ENCODE measurements around the gene ADAMTSL2. TPM values are rescaled to one million over a fixed set of nuclear protein-coding genes. Genes with fewer than 3 reads are reported as not detected.

Gene ADAMTSL2
- total RNA-seq, 2 experiments from 2014 or later: 0.11 to 0.25 TPM

- Mint-ChIP-seq H3K9me3 (no peaks in the 10 kb centered on the region), H3K36me3 (ENCODE audit: low read depth) (no peaks in the 10 kb centered on the region), H3K27me3 (peaks cover 32% of the 10 kb centered on the region), H3K4me1 (ENCODE audit: low read depth) (peaks cover 8% of the 10 kb centered on the region), H3K27ac (no peak overlapping the region), H3K4me3 (no peak overlapping the region)
- TF ChIP-seq CTCF (IDR thresholded peaks at IDR 0.05): no peak
- POLR2A ChIA-PET: no interaction called here
- CTCF ChIA-PET: interaction anchor here (0.9 to 1.5 kb wide), 3 partner anchors 20 to 119 kb away, joined by 3 to 4 read pairs (median 4); no protein-coding TSS in a partner anchor
- DNase-seq: no peak
- intact Hi-C loops (cut with micrococcal nuclease): loop anchor here (10.0 kb wide), 1 partner anchor 116 kb away; no protein-coding TSS in a partner anchor
- ATAC-seq: no peak
Measured at GRCh38 chr9:133608382-133608781, 73.9 kb downstream of the ADAMTSL2 start.

- Mint-ChIP-seq H3K9me3 (no peaks in the 10 kb centered on the region), H3K27me3 (peaks cover 32% of the 10 kb centered on the region), H3K36me3 (ENCODE audit: low read depth) (no peaks in the 10 kb centered on the region), H3K4me1 (ENCODE audit: low read depth) (peaks cover 8% of the 10 kb centered on the region), H3K4me3 (no peak overlapping the region), H3K27ac (no peak overlapping the region)
- ChIA-PET POLR2A (no interaction called here), CTCF (interaction anchor here (1.4 to 1.5 kb wide), 2 partner anchors 20 to 117 kb away, joined by 3 to 4 read pairs; no protein-coding TSS in a partner anchor)
- ATAC-seq (no peak), DNase-seq (no peak)
- TF ChIP-seq CTCF (IDR thresholded peaks at IDR 0.05): no peak
- intact Hi-C loops (cut with micrococcal nuclease): loop anchor here (10.0 kb wide), 1 partner anchor 116 kb away; no protein-coding TSS in a partner anchor
Measured at GRCh38 chr9:133608889-133609288, 74.4 kb downstream of the ADAMTSL2 start.

- intact Hi-C loops (cut with micrococcal nuclease): loop anchor here (10.0 kb wide), 1 partner anchor 115 kb away; no protein-coding TSS in a partner anchor
- ATAC-seq: peak; percentile 78
- Mint-ChIP-seq H3K36me3 (ENCODE audit: low read depth) (no peaks in the 10 kb centered on the region), H3K27me3 (peaks cover 32% of the 10 kb centered on the region), H3K4me3 (no peak within 1 kb of the TSS), H3K27ac (no peak within 1 kb of the TSS), H3K9me3 (no peaks in the 10 kb centered on the region), H3K4me1 (ENCODE audit: low read depth) (peaks cover 4% of the 10 kb centered on the region)
- CTCF ChIA-PET: interaction anchor here (1.4 to 1.5 kb wide), 2 partner anchors 21 to 116 kb away, joined by 3 to 4 read pairs; no protein-coding TSS in a partner anchor
- no peak for TF ChIP-seq CTCF (IDR thresholded peaks at IDR 0.05)
- DNase-seq: peak; percentile 44
- POLR2A ChIA-PET: no interaction called here
Measured at GRCh38 chr9:133609311-133610098, 75.0 kb downstream of the ADAMTSL2 start, which contains the start of gene FAM163B. Gene FAM163B, minus strand, starts transcription at chr9:133609389. Its CDS starts 29,166 bp downstream, at chr9:133580223.

- Mint-ChIP-seq H3K27ac (no peak overlapping the region), H3K36me3 (ENCODE audit: low read depth) (no peaks in the 10 kb centered on the region), H3K4me3 (no peak overlapping the region), H3K9me3 (no peaks in the 10 kb centered on the region), H3K4me1 (ENCODE audit: low read depth) (no peaks in the 10 kb centered on the region), H3K27me3 (peaks cover 32% of the 10 kb centered on the region)
- intact Hi-C loops (cut with micrococcal nuclease): no loop called here
- ATAC-seq: no peak
- DNase-seq: no peak
- ChIA-PET CTCF (interaction anchor here (1.2 kb wide), 1 partner anchor 21 kb away, joined by 3 read pairs; no protein-coding TSS in a partner anchor), POLR2A (no interaction called here)
- no peak for TF ChIP-seq CTCF (IDR thresholded peaks at IDR 0.05)
Measured at GRCh38 chr9:133610845-133611244, 76.3 kb downstream of the ADAMTSL2 start.

- Mint-ChIP-seq H3K4me1 (ENCODE audit: low read depth) (no peaks in the 10 kb centered on the region), H3K9me3 (no peaks in the 10 kb centered on the region), H3K27me3 (peaks cover 28% of the 10 kb centered on the region), H3K36me3 (ENCODE audit: low read depth) (no peaks in the 10 kb centered on the region), H3K4me3 (no peak overlapping the region), H3K27ac (no peak overlapping the region)
- DNase-seq: no peak
- no peak for ATAC-seq
- TF ChIP-seq CTCF (IDR thresholded peaks at IDR 0.05): no peak
- intact Hi-C loops (cut with micrococcal nuclease): no loop called here
- CTCF ChIA-PET: interaction anchor here (1.2 kb wide), 1 partner anchor 22 kb away, joined by 3 read pairs; no protein-coding TSS in a partner anchor
- POLR2A ChIA-PET: interaction anchor here (0.6 to 1.0 kb wide), 2 partner anchors 28 to 39 kb away, joined by 3 read pairs; no protein-coding TSS in a partner anchor
Measured at GRCh38 chr9:133612051-133612450, 77.5 kb downstream of the ADAMTSL2 start.

Measured in activated CD8-positive, alpha-beta T cell treated with anti-CD3 and anti-CD28 coated beads for 36 hours (primary cell).